HFF-Myc (cell line): ENCODE data around the gene TLR5.
A peak's percentile ranks its signal among the peaks of the same experiment; 100 is the strongest.

Experiments used
- DNase-seq: peaks from one replicate; pipeline ENCODE4 v3.0.0-alpha.2; 2011; ENCODE audit warnings: low read depth; ENCODE audit errors: extremely low read depth
- H3K4me3 ChIP-seq: replicated peaks from 2 replicates; pipeline ENCODE4 v1.5.1; 2011; ENCODE audit warnings: low read depth, mild to moderate bottlenecking, control low read depth, low read length
- CTCF ChIP-seq: IDR thresholded peaks from 2 replicates; pipeline ENCODE4 v1.5.1; 2012; ENCODE audit warnings: mild to moderate bottlenecking, low read depth, low read length, control low read depth; ENCODE audit errors: missing control alignments

TLR5 gene

GRCh38 chr1:223077247-223077833 lies 65.7 kb downstream of the TLR5 start:
- H3K4me3 ChIP-seq = no peak overlapping the region
- no peak for DNase-seq
- no peak for TF ChIP-seq CTCF

- no peak overlapping the region for H3K4me3 ChIP-seq
- peak; percentile 14 for DNase-seq
- TF ChIP-seq CTCF = no peak
These were observed 66.7 kb downstream of the TLR5 start for GRCh38 chr1:223076362-223076761.

GRCh38 chr1:223075834-223076233 lies 67.2 kb downstream of the TLR5 start:
- no peak for TF ChIP-seq CTCF
- DNase-seq = no peak
- no peak overlapping the region for H3K4me3 ChIP-seq

GRCh38 chr1:223074445-223075300 lies 68.4 kb downstream of the TLR5 start:
- DNase-seq = no peak
- TF ChIP-seq CTCF = no peak
- H3K4me3 ChIP-seq = no peak overlapping the region

GRCh38 chr1:223068900-223069665 lies 74.0 kb downstream of the TLR5 start:
- no peak for TF ChIP-seq CTCF
- no peak overlapping the region for H3K4me3 ChIP-seq
- no peak for DNase-seq

GRCh38 chr1:223067914-223068313 lies 75.1 kb downstream of the TLR5 start:
- no peak for DNase-seq
- no peak overlapping the region for H3K4me3 ChIP-seq
- no peak for TF ChIP-seq CTCF
